HS-5 (cell line): ENCODE measurements around the gene KLHL2.
"Not testable (repeated sequence)": the region's sequence is repeated elsewhere in the genome, so short reads cannot be mapped to it uniquely, and the experiment has no call there.

Experiments
- DNase-seq: peaks from one replicate; pipeline ENCODE4 v3.0.0-alpha.2; 2012; ENCODE audit warnings: low read depth

KLHL2 gene

DNA sequence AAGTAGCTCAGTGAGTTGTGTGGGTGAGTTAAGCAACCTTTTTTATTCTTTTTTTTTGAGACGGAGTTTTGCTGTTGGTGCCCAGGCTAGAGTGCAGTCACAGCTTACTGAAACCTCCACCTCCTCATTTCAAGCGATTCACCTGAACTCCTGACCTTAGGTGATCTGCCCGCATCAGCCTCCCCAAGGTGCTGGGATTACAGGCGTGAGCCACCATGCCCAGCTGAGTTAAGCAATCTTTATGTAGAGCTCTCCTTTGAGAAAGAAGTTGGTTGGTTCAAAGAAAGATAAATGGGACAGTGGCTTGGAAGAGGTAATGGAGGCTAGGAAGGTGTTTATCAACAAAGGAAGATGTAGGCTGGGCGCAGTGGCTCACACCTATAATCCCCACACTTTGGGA is 123.3 kb downstream of the KLHL2 start:
- DNase-seq, result no peak

DNA sequence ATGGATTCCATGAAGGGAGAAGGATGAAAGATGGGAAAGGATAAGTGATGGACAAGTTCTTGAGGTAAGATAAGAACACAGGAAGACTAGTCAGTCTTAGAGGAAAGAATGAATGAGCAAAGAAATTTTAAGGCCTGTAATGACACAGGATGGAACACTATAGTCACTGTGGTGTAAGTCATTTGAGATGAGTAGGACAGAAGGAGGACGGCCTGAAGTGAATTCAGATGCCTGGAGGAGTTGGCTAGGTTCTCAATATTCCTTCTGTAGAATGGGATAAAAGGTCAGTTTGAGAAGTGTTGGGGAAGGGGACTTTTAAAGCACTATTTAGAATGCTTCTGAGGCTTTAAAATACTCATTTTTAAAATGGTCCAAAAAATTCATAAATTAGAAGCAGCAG is 124.0 kb downstream of the KLHL2 start:
- DNase-seq, result no peak

DNA sequence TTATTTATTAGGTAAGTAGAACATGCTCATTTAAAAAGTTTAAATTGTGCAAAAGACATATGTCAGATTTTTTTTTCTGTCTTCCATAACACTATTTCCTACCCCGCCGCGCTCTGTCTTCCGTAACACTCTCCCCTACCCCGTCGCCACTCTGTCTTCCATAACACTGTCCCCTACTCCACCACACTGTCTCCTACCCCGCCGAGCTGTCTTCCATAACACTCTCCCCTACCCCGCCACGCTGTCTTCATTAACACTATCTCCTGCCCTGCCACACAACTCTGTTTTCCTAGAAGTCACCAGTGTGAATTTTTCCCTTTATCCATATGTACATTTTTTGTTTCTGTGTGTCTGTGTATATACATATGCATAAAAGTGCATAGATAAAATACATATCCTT is 124.5 kb downstream of the KLHL2 start:
- no peak for DNase-seq

DNA sequence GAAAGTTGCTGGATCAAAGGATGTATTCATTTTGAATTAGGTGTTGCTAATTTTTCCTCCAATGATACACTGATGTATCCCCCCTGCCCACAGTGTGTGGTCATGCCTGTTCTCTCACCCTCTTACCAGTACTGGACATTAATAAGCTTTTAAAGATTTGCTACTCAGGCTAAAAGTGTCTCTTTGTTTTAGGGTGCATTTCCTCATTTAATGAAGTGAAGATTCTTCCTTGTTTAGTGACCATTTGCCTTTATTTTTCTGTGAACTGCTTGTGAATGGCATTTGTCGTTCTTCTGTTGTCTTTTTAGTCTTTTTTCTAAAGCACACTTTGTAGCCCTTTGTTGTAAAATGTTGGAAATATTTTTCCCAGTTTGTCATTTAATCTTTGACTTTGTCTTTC is 125.1 kb downstream of the KLHL2 start:
- DNase-seq, result no peak

DNA sequence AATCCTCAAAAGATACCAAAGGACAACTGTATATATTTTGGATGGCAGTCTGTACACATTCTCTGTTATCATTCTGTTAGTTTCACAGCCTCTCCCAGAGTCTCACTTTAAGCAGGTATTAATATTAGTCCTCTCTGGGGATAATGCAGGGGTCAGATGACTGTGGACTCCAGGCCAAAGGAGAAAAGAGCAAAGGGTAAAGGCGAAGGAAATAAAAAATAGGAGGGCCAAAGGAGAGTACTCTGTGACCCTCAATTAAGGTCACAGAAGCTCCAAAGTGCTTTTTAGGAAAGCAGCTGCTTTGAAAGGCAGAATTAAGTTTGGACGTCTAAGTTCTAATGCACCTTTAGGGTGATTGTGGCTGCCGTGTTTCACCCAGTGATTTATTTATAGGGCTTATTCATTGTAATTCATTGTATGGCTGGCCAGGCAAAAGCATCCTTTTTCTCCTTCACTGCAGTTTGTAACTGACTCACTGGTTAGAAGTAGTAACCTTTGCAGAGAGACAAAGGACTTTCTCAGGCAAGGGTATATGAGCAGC is 127.9 kb downstream of the KLHL2 start:
- DNase-seq, result no peak

DNA sequence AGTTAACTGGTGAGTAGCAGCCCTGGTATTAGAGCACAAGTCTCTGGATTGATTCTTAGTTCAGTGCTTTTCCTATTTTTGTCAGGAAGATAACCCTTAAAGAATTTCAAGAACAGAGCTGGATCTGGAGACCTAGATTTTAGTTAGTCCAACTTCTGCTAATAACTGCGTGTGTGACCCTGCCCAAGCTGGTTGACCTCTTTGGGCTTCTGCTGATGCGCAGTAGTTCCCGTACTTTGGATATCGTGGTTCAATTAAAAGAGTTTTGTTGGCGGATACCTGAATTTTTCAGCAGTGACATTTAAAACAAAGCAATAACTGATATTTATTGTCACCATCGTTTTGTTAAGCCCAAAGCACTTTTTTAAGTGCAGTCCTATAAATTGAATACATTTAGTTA is 129.4 kb downstream of the KLHL2 start:
- no peak for DNase-seq

DNA sequence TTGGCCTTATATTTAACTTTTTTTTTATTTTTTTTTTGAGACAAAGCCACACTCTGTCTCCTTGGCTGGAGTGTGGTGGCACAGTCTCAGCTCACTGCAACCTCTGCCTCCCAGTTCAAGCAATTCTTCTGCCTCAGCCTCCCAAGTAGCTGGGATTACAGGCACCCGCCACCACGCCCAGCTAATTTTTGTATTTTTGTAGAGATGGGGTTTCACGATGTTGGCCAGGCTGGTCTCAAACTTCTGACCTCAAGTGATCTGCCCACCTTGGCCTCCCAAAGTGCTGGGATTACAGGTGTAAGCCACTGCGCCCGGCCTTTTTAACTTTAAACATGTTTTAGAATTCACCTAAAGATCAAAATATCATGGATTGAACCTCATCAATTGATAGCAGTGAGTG is 135.0 kb downstream of the KLHL2 start:
- not testable (repeated sequence) for DNase-seq

DNA sequence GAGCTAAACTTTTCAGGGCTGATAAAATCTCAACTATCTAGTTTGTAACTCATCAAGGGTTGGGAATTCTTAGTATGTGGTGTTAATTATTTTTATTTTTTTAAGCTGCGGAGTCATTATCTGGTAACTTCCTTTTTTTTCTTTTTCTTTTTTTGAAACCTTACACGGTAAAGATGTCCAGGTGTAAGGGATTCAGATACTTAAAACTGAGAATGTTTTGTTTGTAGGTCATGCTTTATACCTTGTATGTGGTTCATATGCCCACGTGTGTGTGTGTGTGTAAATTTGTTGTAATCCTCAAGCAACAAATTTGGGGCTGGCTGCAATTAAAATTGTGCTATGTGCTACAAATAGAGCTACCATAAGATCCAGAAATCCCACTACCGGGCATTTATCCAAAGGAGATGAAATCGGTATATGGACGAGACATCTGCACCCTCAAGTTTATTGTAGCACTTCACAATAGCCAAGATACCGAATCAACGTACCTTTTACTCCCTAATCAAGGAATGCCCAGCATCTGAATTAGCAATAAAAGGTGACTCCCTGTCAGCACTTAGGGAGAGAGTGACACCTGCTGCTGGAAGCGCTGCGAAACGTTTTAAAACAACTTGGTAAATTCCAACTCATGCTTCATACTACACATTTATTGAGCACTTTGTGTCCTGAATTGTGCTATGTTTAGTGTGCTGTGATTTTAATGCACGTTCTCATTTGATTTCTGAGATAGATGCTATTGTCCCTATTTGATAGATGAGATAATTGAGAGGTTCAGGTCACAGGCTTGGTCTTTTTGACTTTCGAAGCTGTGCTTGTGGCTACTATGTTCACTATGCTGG is 136.2 kb downstream of the KLHL2 start:
- DNase-seq, result no peak

DNA sequence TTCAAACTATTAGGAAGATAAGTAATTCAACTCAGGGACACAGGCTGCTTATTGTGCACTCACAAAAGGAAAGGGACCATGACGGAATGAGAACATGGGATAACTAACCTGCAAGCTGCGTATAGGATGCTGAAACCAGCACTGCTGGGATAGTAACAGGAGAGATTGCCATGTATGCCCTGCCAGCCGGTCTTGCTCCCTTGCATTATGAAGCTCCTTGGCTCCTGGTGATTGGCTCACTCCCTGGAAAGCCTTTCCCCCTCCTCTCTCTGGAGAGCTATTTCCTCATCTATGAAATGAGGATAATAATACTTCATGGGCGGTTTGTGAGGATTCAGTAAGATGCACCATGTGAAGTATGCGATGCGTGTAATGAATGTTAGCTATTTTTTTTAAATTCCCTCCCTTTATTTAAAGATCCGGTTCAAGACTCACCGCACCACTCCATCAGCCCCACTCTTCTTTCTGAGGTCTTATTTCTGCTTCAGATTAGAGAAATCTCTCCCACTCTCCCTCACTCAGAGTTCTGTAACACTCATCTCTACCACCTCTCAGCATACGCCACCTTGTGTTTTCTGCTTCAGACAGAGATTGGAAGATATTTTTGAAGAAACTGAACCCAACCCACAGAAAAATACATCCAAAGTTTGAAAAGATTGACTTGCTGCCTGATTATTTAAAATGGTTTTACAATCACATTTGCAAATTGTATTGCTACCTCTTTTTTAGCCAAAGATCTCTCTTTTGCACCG is 138.5 kb downstream of the KLHL2 start:
- no peak for DNase-seq

DNA sequence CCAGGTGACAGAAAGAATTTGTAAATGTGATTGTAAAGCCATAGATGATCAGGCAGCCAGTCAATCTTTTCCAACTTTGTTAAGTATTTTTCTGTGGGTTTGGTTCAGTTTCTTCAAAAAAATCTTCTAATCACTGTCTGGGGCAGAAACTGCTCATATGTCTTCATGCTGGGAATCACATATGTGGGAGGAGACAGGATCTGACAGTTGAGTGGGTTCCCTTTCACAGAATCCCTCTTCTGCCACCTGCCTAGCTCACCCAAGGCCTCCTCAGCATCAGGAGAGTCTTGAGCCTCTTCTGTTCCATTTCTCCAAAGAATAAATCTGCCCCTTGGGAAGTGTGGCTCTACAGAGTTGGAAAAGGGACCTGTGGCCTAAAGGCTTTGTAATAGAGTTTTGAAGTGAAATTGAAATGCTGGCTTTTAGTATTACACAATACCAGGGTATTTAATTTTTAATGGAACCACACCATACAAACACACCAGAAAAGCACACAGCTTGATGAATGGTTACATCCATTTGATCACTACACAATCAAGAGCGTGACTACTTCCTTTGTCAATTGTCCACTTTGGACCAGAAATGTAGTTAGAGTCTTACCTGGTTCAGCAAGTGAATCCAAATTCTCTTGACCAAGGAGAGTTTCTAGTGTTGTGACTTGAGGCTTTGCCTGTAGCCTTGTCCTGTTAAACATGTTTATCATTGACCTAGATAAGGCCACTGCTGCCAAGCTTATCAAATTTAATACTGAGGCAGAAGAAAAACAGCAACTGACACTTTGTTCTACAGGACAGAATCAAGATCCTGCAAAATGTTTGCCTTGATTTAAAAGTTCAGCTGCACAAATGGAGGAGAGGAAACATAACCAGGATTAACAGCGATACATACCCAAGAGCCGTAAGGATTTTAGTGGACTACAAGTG is 140.5 kb downstream of the KLHL2 start:
- DNase-seq, result no peak

DNA sequence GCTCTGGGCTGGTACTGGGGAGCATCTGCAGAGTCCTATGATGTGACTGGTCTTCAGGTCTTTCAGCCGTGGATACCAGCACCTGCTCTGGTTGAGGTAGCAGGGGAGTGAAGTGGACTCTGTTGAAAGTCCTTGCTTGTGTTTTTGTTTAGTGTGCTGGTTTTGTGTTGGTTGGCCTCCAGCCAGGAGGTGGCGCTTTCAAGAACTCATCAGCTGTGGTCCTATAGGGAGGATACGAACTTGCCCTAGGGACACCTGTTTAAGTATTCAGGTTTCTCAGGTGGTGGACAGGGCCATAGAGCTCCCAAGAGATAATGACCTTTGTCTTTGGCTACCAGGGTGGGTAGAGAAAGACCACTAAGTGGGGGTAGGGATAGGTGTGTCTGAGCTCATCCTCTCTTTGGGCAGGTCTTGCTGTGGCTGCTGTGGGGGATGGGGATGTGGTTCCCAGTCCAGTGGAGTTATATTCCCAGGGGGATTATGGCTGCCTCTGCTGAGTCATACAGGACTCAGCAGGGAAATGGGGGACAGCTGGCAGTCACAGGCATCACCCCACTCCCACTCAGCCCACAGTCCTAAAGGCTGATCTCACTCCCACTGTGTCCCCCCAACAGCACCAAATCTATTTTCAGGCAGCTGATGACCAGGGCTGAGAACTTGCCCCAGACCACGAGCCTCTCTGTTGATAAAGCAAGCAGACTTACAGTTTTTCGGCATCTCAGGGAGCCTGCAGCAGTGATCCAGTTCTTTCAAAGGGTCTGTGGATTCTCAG is 144.2 kb downstream of the KLHL2 start:
- DNase-seq, result no peak

DNA sequence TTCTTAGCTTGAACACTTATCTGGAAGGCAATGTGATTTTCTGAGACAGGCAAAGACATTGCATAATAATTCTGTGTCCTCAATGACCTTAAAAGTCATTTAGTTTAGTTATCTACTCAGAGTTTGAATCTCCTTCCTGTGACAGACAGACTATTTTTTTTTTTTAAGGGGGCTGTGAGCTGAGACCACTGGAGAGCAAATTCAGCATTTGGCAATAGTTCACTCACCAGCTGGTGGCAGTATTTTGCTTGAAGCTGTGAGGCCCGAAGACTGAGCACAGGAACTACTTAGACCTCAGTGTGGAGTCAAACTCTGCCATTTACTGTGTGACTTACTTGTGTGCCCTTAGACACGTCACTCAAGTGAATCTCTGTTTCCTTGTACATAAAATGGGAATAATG is 148.5 kb downstream of the KLHL2 start:
- no peak for DNase-seq

DNA sequence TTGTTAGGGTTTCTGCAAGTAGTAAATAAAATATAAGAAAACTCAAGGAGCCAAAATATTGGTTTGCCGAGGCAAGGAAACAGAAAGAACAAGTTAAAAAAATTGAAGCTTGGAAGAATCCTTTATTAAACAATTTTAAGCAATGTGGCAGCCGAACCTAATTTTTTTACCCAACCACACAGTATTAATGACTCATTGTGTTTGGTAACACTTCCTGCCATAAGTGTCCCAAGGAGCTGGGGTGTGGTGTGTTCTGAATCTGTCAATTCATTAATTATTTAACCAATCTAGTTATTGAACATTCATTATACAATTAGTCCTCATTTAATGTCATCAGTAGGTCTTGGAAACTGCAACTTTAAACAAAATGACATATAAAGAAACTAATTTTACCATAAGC is 152.1 kb downstream of the KLHL2 start:
- DNase-seq, result no peak

DNA sequence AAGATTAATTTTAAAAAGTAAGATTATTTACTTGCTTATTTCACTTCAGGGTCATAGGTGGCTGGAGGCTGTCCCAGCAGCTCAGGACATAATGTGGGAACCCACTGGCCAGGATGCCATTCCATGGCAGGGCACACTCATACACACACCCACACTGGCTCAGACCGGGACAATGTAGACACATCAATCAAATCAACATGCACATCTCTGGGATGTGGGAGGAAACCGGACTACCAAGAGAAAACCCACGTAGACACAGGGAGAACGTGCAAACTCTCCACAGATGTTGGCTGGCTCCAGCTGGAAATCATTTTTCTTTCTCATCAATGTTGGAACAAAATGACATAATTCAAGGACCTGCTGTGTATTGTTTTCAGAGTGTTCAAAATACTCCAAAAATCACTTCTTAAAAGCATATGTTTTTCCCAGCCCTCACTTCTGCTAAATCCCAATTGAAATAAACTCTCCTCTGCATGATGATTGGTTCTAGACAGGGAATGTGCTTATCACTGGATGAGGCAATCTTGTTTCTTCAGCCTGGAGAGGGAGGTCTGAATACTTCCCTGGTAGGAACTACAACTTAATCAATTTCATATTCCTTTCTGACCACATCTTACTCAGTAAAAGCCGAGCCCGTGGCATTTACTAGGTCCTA is 152.8 kb downstream of the KLHL2 start:
- DNase-seq, result no peak

DNA sequence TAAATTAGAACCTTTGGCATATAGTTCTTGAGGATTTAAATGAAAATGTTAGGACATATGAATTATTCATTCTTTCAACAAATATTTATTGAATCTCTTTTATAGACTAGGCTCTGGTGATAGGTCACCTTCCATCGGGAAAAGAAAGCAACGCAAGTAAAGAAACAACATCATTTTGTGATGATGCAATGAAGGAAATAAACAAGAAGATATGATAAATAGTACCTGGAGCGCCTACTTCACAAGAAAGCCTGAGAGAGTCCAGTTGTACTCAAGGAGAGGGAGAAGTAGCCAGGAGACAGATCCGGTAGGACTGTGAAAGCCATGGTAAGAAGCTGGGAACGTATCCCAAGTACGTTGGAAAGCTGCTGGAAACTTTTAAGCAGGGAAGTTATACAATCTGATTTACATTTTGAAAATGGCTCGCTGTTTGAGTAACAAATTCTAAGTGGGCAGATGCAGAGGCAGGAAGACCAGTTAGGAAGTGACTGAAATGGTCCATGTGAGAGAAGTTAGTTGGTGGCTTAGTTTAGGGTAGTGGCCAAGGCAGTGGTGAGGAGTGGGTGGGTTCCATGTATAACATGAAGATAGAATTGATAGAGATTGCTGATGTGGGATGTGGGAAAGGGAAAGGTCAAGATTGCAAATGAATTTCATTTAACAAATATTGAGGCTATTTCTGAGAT is 153.8 kb downstream of the KLHL2 start:
- DNase-seq, result no peak

DNA sequence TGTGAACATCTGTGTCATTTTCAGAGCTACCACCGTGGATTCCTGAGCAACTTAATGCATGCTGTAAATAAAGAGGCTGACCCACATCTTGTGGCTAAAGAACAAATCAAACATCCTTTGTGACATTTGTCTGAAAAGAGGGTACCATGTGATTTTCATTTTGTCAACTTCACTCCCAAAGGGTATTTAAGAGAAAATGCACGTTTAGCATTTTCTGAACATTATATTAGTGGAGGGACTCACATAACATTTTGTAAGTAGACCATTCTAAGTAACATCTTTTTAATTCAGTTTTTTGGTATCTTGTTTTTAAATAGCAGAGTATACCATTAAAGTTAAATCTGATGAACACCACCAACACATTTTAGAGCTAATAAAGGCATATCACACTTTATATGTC is 154.4 kb downstream of the KLHL2 start:
- DNase-seq, result no peak

DNA sequence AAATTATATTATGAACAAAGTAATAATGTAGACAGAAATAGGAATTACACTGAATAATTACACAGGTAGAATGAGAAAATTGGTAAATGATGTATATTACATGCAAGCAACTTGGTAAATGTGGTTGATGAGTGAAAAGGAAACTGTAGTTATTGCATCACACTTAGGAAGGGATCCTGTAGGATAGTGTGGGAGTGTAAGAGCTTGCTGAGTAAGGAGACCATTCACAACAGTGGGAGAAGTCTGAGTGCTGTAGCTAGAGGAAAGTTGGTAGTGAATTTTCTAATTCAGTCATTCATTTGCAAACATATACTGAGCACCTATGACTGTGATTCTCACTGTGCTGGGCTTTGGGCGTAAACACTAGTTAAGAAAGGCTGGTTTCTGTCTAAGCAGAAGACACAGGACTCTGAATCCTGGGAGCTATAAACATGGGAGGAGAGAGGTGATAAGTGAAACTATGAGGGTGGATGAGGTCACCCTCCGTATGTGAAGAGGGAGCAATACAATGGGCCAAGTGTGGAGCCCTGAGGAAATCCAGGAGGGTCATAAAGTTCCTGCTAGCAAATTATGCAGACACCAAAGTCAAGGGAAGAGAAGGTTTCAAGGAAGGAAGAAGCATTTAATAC is 157.2 kb downstream of the KLHL2 start:
- no peak for DNase-seq

DNA sequence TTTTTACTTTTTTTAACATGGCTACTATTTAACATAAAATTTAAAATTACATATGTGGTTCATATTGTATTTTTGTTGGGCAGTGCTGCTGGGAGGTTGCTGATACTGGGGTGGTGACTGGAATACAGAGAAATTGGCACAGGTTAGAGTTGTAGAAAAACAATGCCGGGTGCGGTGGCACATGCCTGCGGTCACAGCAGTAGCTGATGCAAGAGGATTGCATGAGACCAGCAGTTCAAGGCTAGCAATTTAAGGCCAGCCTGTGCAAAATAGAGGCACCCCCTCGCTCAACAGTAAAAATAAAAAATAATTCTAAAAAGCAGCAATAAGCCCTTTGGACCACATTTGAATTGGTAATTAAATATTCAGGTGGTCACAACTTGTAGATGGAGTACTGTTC is 159.7 kb downstream of the KLHL2 start:
- no peak for DNase-seq

DNA sequence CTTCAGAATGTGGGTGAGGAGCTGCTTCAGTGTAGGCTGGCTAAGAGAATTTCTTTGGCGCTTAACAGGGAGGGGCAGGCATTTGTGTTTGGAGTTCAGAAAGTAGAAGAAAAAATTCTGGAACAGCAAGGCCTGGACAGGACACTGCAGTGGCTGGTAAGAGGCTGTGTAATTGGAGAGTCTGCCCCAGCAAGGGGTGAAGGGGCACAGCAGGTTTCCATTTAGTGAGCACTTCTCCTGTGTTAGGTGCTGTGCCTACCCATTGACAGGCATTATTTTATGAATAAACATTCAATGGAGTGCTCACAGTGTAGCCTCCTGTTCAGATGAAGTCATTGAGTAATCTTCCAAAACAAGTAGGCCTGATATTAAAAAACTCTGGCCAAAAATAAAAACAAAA is 160.8 kb downstream of the KLHL2 start:
- DNase-seq, result no peak

DNA sequence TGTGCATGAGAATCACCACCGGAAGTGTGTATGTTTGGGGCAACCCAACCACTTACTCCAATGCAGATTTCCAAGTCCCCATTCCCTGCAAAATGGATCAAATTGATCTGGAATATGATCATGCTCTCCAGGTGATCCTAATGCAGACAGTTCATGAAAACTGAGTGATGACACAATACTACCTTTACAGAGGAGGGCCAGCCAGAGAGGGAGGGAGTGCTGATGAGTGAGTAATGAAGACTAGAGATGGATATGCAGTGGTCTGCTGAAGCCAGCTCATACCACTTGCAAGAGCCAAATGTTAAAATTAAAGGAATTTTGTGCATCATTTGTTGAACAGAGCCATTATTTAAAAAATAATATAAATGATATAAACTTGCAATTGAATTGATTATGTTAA is 161.2 kb downstream of the KLHL2 start:
- DNase-seq, result no peak
